ENCODE data around the gene DPY19L1.
"Not testable (repeated sequence)": the region's sequence is repeated elsewhere in the genome, so short reads cannot be mapped to it uniquely, and the experiment has no call there.

DPY19L1 gene

GRCh38 chr7:35035511-35035961 is 1.7 kb downstream of the DPY19L1 start:
- peak; percentile 76 for DNase-seq (ENCODE audit: low read depth, low spot score)

- DNase-seq (ENCODE audit: low read depth, low spot score), result no peak
Measured at GRCh38 chr7:35032166-35032565, 5.1 kb downstream of the DPY19L1 start.

GRCh38 chr7:35030848-35031247 is 6.4 kb downstream of the DPY19L1 start:
- no peak for DNase-seq (ENCODE audit: low read depth, low spot score)

GRCh38 chr7:35029311-35029710 is 8.0 kb downstream of the DPY19L1 start:
- no peak for DNase-seq (ENCODE audit: low read depth, low spot score)

- DNase-seq (ENCODE audit: low read depth, low spot score), result no peak
Measured at GRCh38 chr7:35026150-35026549, 11.1 kb downstream of the DPY19L1 start.

GRCh38 chr7:35025369-35025870 is 11.9 kb downstream of the DPY19L1 start:
- no peak for DNase-seq (ENCODE audit: low read depth, low spot score)

- no peak for DNase-seq (ENCODE audit: low read depth, low spot score)
Measured at GRCh38 chr7:35024298-35024697, 13.0 kb downstream of the DPY19L1 start.

GRCh38 chr7:35022725-35023124 is 14.6 kb downstream of the DPY19L1 start:
- no peak for DNase-seq (ENCODE audit: low read depth, low spot score)

GRCh38 chr7:35021445-35021844 is 15.8 kb downstream of the DPY19L1 start:
- DNase-seq (ENCODE audit: low read depth, low spot score), result no peak

GRCh38 chr7:35019801-35020200 is 17.5 kb downstream of the DPY19L1 start:
- DNase-seq (ENCODE audit: low read depth, low spot score), result no peak

GRCh38 chr7:35019179-35019729 is 18.0 kb downstream of the DPY19L1 start:
- DNase-seq (ENCODE audit: low read depth, low spot score), result no peak

- peak; percentile 41 for DNase-seq (ENCODE audit: low read depth, low spot score)
Measured at GRCh38 chr7:35015346-35015859, 21.9 kb downstream of the DPY19L1 start.

GRCh38 chr7:35012160-35012559 is 25.1 kb downstream of the DPY19L1 start:
- DNase-seq (ENCODE audit: low read depth, low spot score), result no peak

- DNase-seq (ENCODE audit: low read depth, low spot score), result no peak
Measured at GRCh38 chr7:35011085-35011484, 26.2 kb downstream of the DPY19L1 start.

GRCh38 chr7:35007768-35008167 is 29.5 kb downstream of the DPY19L1 start:
- DNase-seq (ENCODE audit: low read depth, low spot score), result no peak

GRCh38 chr7:35004531-35005095 is 32.7 kb downstream of the DPY19L1 start:
- DNase-seq (ENCODE audit: low read depth, low spot score), result peak; percentile 53

- DNase-seq (ENCODE audit: low read depth, low spot score), result peak; percentile 87
Measured at GRCh38 chr7:35003679-35004303, 33.5 kb downstream of the DPY19L1 start.

GRCh38 chr7:35003177-35003650 is 34.1 kb downstream of the DPY19L1 start:
- peak; percentile 50 for DNase-seq (ENCODE audit: low read depth, low spot score)

- not testable (repeated sequence) for DNase-seq (ENCODE audit: low read depth, low spot score)
Measured at GRCh38 chr7:34998335-34998734, 39.0 kb downstream of the DPY19L1 start.

- DNase-seq (ENCODE audit: low read depth, low spot score), result not testable (repeated sequence)
Measured at GRCh38 chr7:34996423-34997090, 40.7 kb downstream of the DPY19L1 start.

GRCh38 chr7:34995757-34996156 is 41.5 kb downstream of the DPY19L1 start:
- no peak for DNase-seq (ENCODE audit: low read depth, low spot score)

All from astrocyte of the hippocampus (primary cell).